ENCODE measurements around the gene FANCD2OS. TPM values are rescaled to one million over a fixed set of nuclear protein-coding genes. Genes with fewer than 3 reads are reported as not detected.

Gene FANCD2OS
- total RNA-seq, 1 experiment from 2014 or later = not detected

DNA sequence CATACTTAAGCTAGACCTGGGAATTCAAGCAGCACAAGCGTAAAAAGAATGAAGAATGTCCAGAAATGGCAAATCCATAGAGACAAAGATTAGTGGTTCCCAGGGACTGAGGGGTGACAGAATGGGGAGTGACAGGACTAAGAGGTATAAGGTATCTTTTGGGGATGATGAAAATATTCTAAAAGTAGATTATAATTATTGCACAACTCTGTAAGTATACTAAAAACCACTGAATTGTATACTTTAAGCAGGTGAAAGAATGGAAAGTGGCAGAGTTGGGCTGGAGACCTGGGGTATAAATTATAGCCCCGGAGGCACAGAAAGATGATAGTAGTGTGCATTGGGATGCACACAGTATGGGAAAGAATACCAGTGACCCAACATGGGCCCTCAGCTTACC lies 13.0 kb upstream of the FANCD2OS start:
- H2AFZ ChIP-seq = no peak overlapping the region
- CTCF ChIA-PET = no interaction called here
- H4K20me1 ChIP-seq (ENCODE audit: insufficient read depth) = peaks cover 32% of the 10 kb centered on the region
- H3K27me3 ChIP-seq (ENCODE audit: insufficient read depth, low read depth) = no peaks in the 10 kb centered on the region
- peaks cover 24% of the 10 kb centered on the region for H3K36me3 ChIP-seq (ENCODE audit: low read depth)
- H3K79me2 ChIP-seq (ENCODE audit: low read depth) = peaks cover 77% of the 10 kb centered on the region
- H3K4me3 ChIP-seq = no peak overlapping the region
- no peak overlapping the region for H3K27ac ChIP-seq
- no TSS peak for BruUV-seq (replicated peaks)
- POLR2A ChIA-PET (ENCODE audit: unreplicated experiment) = no interaction called here
- intact Hi-C loops (cut with micrococcal nuclease; ENCODE audit: unreplicated experiment) = no loop called here
- peaks cover 8% of the 10 kb centered on the region for H3K4me1 ChIP-seq (replicated peaks; ENCODE audit: insufficient read depth)
- no peak overlapping the region for H3K4me2 ChIP-seq
- H3F3A ChIP-seq (ENCODE audit: insufficient read depth, low read depth) = peaks cover 10% of the 10 kb centered on the region; the same call in 1 of the 2 replicates
- no peaks in the 10 kb centered on the region for H3K9me3 ChIP-seq (ENCODE audit: insufficient read depth, low read depth)
- DNase-seq = no peak
- H3K9me2 ChIP-seq (ENCODE audit: insufficient read depth) = no peaks in the 10 kb centered on the region
- TF ChIP-seq EZH2 (IDR thresholded peaks at IDR 0.05; ENCODE audit: low read depth) = no peak
- TF ChIP-seq, protein P1, sequence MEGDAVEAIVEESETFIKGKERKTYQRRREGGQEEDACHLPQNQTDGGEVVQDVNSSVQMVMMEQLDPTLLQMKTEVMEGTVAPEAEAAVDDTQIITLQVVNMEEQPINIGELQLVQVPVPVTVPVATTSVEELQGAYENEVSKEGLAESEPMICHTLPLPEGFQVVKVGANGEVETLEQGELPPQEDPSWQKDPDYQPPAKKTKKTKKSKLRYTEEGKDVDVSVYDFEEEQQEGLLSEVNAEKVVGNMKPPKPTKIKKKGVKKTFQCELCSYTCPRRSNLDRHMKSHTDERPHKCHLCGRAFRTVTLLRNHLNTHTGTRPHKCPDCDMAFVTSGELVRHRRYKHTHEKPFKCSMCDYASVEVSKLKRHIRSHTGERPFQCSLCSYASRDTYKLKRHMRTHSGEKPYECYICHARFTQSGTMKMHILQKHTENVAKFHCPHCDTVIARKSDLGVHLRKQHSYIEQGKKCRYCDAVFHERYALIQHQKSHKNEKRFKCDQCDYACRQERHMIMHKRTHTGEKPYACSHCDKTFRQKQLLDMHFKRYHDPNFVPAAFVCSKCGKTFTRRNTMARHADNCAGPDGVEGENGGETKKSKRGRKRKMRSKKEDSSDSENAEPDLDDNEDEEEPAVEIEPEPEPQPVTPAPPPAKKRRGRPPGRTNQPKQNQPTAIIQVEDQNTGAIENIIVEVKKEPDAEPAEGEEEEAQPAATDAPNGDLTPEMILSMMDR (conservative IDR thresholded peaks at IDR 0.05) = no peak

DNA sequence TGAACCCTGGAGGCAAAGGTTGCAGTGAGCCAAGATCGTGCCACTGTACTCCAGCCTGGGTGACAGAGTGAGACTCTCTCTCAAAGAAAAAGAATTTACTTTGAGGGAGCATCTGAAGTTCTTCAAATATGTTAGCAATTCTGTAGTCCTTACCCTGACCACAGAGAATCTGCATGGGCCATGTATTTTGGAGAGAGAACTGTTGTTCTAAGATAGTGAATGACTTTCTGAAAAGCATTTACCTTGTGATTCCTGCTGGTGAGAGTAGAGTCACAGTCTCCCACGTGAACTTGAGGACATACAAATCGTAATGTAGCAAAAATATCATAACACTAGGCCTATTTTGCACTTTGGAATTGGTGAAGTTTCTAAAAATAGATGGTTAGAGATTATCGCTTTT lies 11.3 kb upstream of the FANCD2OS start:
- H4K20me1 ChIP-seq (ENCODE audit: insufficient read depth) = peaks cover 26% of the 10 kb centered on the region
- H3K4me3 ChIP-seq = no peak overlapping the region
- intact Hi-C loops (cut with micrococcal nuclease; ENCODE audit: unreplicated experiment) = no loop called here

DNA sequence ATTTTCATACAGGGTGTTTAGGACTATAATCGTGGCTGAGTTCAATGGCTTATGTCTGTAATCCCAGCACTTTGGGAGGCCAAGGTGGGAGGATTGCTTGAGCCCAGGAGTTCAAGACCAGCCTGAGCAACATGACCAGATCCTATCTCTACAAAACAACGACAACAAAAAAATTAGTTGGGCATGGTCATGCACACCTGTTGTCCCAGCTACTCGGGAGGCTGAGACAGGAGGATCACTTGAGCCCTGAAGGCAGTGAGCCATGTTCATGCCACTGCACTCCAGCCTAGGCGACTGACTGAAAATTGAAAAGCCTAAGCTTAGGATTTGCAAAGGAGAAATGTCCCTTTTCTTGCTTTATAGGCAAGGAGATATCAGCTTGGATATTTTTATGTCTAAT lies 8.9 kb upstream of the FANCD2OS start:
- H4K20me1 ChIP-seq (ENCODE audit: insufficient read depth) = peaks cover 13% of the 10 kb centered on the region; the same call in 1 of the 2 replicates
- H3K4me3 ChIP-seq = peak overlapping the region; percentile 75; the same call in 1 of the 2 replicates
- peaks cover 8% of the 10 kb centered on the region for H3K4me1 ChIP-seq (replicated peaks; ENCODE audit: insufficient read depth)
- TF ChIP-seq, protein P1 (conservative IDR thresholded peaks at IDR 0.05) = no peak
- no peak for TF ChIP-seq EZH2 (IDR thresholded peaks at IDR 0.05; ENCODE audit: low read depth)
- H2AFZ ChIP-seq = no peak overlapping the region
- H3K36me3 ChIP-seq (ENCODE audit: low read depth) = 0 out of 2 replicates have a peak, but pooled peaks cover 8% of the 10 kb centered on the region
- H3K9me2 ChIP-seq (ENCODE audit: insufficient read depth) = no peaks in the 10 kb centered on the region
- no peaks in the 10 kb centered on the region; the same call in 1 of the 2 replicates for H3F3A ChIP-seq (ENCODE audit: insufficient read depth, low read depth)
- H3K9me3 ChIP-seq (ENCODE audit: insufficient read depth, low read depth) = no peaks in the 10 kb centered on the region
- H3K4me2 ChIP-seq = peak overlapping the region; percentile 88
- peaks cover 62% of the 10 kb centered on the region for H3K79me2 ChIP-seq (ENCODE audit: low read depth)
- no peak overlapping the region for H3K27ac ChIP-seq
- intact Hi-C loops (cut with micrococcal nuclease; ENCODE audit: unreplicated experiment) = no loop called here
- no peaks in the 10 kb centered on the region for H3K27me3 ChIP-seq (ENCODE audit: insufficient read depth, low read depth)
- no peak for DNase-seq
- ChIA-PET POLR2A (ENCODE audit: unreplicated experiment) (interaction anchor here (0.6 kb wide), 1 partner anchor 1492 kb away, joined by 28 read pairs; no protein-coding TSS in a partner anchor), CTCF (interaction anchor here (0.6 kb wide), 1 partner anchor 73 kb away, joined by 4 read pairs; no protein-coding TSS in a partner anchor)
- no TSS peak for BruUV-seq (replicated peaks)

More for the DNA sequence above, 11.3 kb upstream of the FANCD2OS start:
- Histone ChIP-seq H3F3A (ENCODE audit: insufficient read depth, low read depth) (peaks cover 5% of the 10 kb centered on the region; the same call in 1 of the 2 replicates), H3K4me1 (replicated peaks; ENCODE audit: insufficient read depth) (peaks cover 8% of the 10 kb centered on the region), H3K4me2 (no peak overlapping the region), H3K27ac (no peak overlapping the region), H3K9me2 (ENCODE audit: insufficient read depth) (no peaks in the 10 kb centered on the region), H3K79me2 (ENCODE audit: low read depth) (peaks cover 78% of the 10 kb centered on the region), H2AFZ (no peak overlapping the region), H3K9me3 (ENCODE audit: insufficient read depth, low read depth) (no peaks in the 10 kb centered on the region), H3K36me3 (ENCODE audit: low read depth) (peaks cover 22% of the 10 kb centered on the region), H3K27me3 (ENCODE audit: insufficient read depth, low read depth) (no peaks in the 10 kb centered on the region)
- DNase-seq = no peak
- ChIA-PET CTCF (no interaction called here), POLR2A (ENCODE audit: unreplicated experiment) (no interaction called here)
- no TSS peak for BruUV-seq (replicated peaks)
- TF ChIP-seq, protein P1 (conservative IDR thresholded peaks at IDR 0.05) = no peak
- TF ChIP-seq EZH2 (IDR thresholded peaks at IDR 0.05; ENCODE audit: low read depth) = no peak

Data from PC-9 (cell line).